Cardiac muscle cell (in vitro differentiated cells and primary cell): Measurements from ENCODE around the gene COL5A3. TPM values are rescaled to one million over a fixed set of nuclear protein-coding genes. Genes with fewer than 3 reads are reported as not detected.
"Not testable (repeated sequence)": the region's sequence is repeated elsewhere in the genome, so short reads cannot be mapped to it uniquely, and the experiment has no call there.

Experiments used
- DNase-seq, 2 donors: peaks; one replicate each; pipeline versions ENCODE4 v3.0.0 to v3.0.0-alpha.2; 2010 to 2017; ENCODE audit warnings: low read depth in 1 of 2, low spot score in 1 of 2
- H3K27ac ChIP-seq: fragments of 200-600 bp; sonication (generic); 2 replicates; pipeline ENCODE4 v1.5.1; 2016
- H3K27me3 ChIP-seq: fragments of 200-600 bp; sonication (generic); 2 replicates; pipeline ENCODE4 v1.6.0; 2016; ENCODE audit warnings: control low read depth
- H3K36me3 ChIP-seq: fragments of 200-600 bp; sonication (generic); 2 replicates; pipeline ENCODE4 v1.5.1; 2016; ENCODE audit warnings: control low read depth
- H3K4me1 ChIP-seq: fragments of 200-600 bp; sonication (generic); 2 replicates; pipeline ENCODE4 v1.8.1; 2017; ENCODE audit warnings: low read depth, mild to moderate bottlenecking, mixed run types
- H3K4me3 ChIP-seq: fragments of 200-600 bp; sonication (generic); 2 replicates; pipeline ENCODE4 v1.5.1; 2016; ENCODE audit warnings: mild to moderate bottlenecking
- H3K9me3 ChIP-seq: fragments of 200-600 bp; sonication (generic); 2 replicates; pipeline ENCODE4 v1.5.1; 2017; ENCODE audit warnings: low read depth, mild to moderate bottlenecking, control low read depth
- polyA plus RNA-seq: library from polyadenylated mRNA; unstranded; fragments of >200 nt; fragmentation: Nextera tagmentation; extraction: Ambion mirVana; gene quantifications from 2 replicates; pipeline ENCODE4 v1.2.1, GENCODE V29; 2016
- total RNA-seq: library from RNA; depleted of rRNA; stranded (reverse); fragments of >200 nt; gene quantifications from 2 replicates; pipeline ENCODE4 v1.2.3, GENCODE V29; 2016
- TF ChIP-seq, protein P1 (sequence below): IDR thresholded peaks from 2 replicates; pipeline ENCODE4 v1.5.1; 2012; ENCODE audit warnings: low read depth, mild to moderate bottlenecking, low read length

Gene COL5A3
- total and polyA plus RNA-seq, 2 experiments from 2014 or later: 0.24 TPM; not detected in 1

DNA sequence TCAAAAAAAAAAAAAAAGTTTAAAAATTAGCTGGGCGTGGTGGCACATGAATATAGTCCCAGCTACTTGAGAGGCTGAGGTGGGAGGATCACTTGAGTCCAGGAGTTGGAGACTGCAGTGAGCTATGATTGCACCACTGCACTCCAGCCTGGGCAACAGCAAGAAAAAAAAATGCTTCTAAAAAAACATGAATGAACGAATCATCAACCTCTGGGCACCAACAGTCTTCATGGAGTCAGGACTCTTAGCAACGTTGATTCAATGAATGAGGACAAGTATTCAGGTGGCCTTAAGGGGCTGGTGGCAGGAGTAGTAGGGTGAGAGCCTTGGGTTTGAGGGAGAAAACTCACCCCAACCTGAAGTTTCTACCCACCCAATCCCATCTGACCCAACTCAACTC, 53.3 kb downstream of the COL5A3 start:
- TF ChIP-seq, protein P1, sequence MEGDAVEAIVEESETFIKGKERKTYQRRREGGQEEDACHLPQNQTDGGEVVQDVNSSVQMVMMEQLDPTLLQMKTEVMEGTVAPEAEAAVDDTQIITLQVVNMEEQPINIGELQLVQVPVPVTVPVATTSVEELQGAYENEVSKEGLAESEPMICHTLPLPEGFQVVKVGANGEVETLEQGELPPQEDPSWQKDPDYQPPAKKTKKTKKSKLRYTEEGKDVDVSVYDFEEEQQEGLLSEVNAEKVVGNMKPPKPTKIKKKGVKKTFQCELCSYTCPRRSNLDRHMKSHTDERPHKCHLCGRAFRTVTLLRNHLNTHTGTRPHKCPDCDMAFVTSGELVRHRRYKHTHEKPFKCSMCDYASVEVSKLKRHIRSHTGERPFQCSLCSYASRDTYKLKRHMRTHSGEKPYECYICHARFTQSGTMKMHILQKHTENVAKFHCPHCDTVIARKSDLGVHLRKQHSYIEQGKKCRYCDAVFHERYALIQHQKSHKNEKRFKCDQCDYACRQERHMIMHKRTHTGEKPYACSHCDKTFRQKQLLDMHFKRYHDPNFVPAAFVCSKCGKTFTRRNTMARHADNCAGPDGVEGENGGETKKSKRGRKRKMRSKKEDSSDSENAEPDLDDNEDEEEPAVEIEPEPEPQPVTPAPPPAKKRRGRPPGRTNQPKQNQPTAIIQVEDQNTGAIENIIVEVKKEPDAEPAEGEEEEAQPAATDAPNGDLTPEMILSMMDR: no peak
- no peak for DNase-seq
- H3K27ac ChIP-seq: no peak overlapping the region
- no peak overlapping the region for H3K4me3 ChIP-seq
- no peaks in the 10 kb centered on the region for H3K9me3 ChIP-seq
- H3K36me3 ChIP-seq: no peaks in the 10 kb centered on the region
- H3K4me1 ChIP-seq: no peaks in the 10 kb centered on the region
- no peaks in the 10 kb centered on the region for H3K27me3 ChIP-seq

DNA sequence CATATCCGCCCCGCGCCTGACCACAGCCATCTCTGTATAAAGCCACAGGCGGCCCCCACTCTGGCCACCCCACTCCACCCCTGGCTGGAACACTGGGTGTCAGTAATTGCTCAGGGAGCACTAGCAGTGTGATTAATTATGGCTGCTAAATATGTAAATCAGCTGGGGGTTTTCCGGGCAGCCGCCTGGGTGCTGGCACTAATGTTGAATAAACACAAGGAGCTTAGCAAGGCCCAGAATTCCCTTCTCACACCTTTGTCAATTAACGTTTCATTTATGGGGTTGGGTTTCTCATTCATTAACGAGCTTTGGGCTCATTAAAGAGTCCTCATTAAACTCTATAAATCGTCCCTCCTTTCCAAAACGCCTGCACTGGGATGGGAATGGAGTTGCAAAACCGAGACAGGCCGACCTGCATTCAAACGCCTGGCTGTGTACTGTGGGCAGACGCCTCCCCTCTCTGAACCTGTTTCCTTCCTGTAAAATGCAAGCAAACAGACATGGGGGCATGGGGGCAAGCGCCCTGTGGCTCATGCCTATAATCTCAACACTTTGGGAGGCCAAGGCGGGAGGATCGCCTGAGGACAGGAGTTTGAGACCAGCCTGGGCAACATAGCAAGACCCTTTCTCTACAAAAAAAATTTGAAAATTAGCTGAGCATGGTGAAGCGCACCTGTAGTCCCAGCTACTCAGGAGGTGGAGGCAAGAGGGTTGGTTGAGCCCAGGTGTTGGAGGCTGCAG, 56.3 kb downstream of the COL5A3 start:
- Histone ChIP-seq H3K27ac (no peak overlapping the region), H3K27me3 (no peaks in the 10 kb centered on the region), H3K9me3 (no peaks in the 10 kb centered on the region), H3K4me3 (no peak overlapping the region), H3K36me3 (no peaks in the 10 kb centered on the region), H3K4me1 (no peaks in the 10 kb centered on the region)
- TF ChIP-seq, protein P1: no peak
- no peak for DNase-seq

DNA sequence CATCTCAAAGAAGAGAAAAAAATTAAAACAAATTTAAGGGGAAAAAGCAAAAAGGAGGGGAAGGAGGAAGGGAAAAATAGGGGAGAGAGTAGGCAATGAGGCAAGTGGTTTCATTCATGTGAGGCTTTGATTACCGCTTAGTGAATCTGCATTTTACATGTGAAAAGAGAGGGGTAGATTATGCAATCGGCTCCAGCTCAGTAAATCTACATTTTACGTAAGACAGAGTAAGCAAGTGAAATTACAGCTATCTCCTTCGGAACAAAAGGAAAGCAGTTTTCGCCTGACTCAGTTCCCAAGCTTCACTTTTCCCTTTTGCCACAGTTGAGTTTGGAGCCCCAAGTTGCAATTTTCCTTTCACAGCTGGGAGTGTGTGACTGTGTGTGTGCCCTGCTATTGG, 58.0 kb downstream of the COL5A3 start:
- Histone ChIP-seq H3K36me3 (no peaks in the 10 kb centered on the region), H3K27ac (no peak overlapping the region), H3K27me3 (no peaks in the 10 kb centered on the region), H3K9me3 (no peaks in the 10 kb centered on the region), H3K4me3 (no peak overlapping the region), H3K4me1 (no peaks in the 10 kb centered on the region)
- no peak for DNase-seq
- TF ChIP-seq, protein P1: no peak

DNA sequence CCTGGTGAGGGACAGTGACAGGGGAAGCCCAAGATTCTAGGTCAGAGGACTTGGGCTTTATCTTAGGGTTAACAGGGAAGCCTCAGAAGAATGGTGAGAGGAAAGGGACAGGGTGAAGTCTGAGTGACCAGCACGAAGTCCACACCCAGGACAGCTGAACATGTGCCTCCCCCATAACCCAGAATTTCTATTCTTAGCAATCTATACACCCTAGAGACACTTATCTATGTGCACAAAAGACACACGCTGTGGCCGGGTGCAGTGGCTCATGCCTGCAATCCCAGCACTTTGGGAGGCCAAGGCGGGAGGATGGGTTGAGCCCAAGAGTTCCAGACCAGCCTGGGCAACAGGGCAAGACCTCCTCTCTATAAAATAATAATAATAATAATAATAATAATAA, 62.9 kb downstream of the COL5A3 start:
- TF ChIP-seq, protein P1: no peak
- H3K27ac ChIP-seq: no peak overlapping the region
- no peaks in the 10 kb centered on the region for H3K4me1 ChIP-seq
- no peaks in the 10 kb centered on the region for H3K9me3 ChIP-seq
- H3K4me3 ChIP-seq: no peak overlapping the region
- no peaks in the 10 kb centered on the region for H3K27me3 ChIP-seq
- no peak for DNase-seq
- no peaks in the 10 kb centered on the region for H3K36me3 ChIP-seq

DNA sequence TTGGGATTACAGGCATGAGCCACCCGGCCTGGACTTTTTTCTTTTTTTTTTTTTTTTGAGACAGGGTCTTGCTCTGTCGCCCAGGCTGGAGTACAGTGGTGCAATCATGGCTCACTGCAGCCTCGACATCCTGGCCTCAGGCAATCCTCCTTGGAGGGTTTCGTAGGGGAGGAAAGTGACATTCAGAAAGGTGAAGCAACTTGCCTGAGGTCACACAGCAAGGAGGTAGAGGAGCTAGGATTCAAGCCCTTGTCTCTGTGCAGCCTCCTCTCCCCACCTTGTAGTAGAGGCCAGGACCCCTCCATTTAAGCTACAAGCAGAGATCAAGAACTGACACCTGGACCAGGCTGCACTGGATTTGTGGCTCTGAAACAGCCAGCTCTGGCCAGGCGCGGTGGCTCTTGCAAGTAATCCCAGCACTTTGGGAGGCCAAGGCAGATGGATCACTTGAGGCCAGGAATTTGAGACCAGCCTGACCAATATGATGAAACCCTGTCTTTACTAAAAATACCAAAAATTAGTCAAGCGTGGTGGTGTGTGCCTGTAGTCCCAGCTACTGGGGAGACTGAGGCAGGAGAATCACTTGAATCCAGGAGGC, 63.7 kb downstream of the COL5A3 start:
- not testable (repeated sequence) for H3K36me3 ChIP-seq, H3K27me3 ChIP-seq, H3K27ac ChIP-seq, H3K4me1 ChIP-seq, DNase-seq, H3K4me3 ChIP-seq, H3K9me3 ChIP-seq

- TF ChIP-seq, protein P1: peak; percentile 40
Measured at GRCh38 chr19:9945319-9945966, 64.9 kb downstream of the COL5A3 start.

More at GRCh38 chr19:9945319-9945966, 64.9 kb downstream of the COL5A3 start:
- peak in 1 of 2 donors; percentile 99 for DNase-seq
- Histone ChIP-seq H3K36me3 (no peaks in the 10 kb centered on the region), H3K9me3 (no peaks in the 10 kb centered on the region), H3K27ac (no peak overlapping the region), H3K27me3 (no peaks in the 10 kb centered on the region), H3K4me3 (no peak overlapping the region), H3K4me1 (no peaks in the 10 kb centered on the region)
